IMR-90 (cell line): ENCODE data around the gene SLC25A26. TPM values are rescaled to one million over a fixed set of nuclear protein-coding genes. Genes with fewer than 3 reads are reported as not detected.

ENCODE experiments used
- ATAC-seq: fragments of 200-7000 bp; cut with Tn5 transposase; 2 replicates; pipeline ENCODE4 v1.9.1; 2020; ENCODE audit warnings: low read depth, mild to moderate bottlenecking, moderate library complexity
- BruUV-seq: library from RNA; stranded (reverse); fragments of 400-500 nt; replicated peaks from 2 replicates; lab custom pipeline; 2021; lab: Mats Ljungman, UMichigan
- CTCF ChIA-PET: fragments of 300-600 bp; formaldehyde crosslinking; extraction: SDS; loops from one replicate; lab custom pipeline; 2021; ENCODE audit warnings: antibody characterized with exemption; lab: Yijun Ruan, JAX
- POLR2A ChIA-PET: fragments of 300-600 bp; sonication (Branson Sonifier 250); formaldehyde crosslinking; loops from one replicate; lab custom pipeline; 2022; ENCODE audit warnings: antibody characterized with exemption; ENCODE audit not compliant: unreplicated experiment; lab: Charles Lee
- DNase-seq: peaks from one replicate; pipeline ENCODE4 v3.0.0; 2013
- H2AFZ ChIP-seq: replicated peaks from 2 replicates; pipeline ENCODE3; 2013; ENCODE audit warnings: low read length, mild to moderate bottlenecking; ENCODE audit not compliant: poor library complexity
- H2AK5ac ChIP-seq: 2 replicates; pipeline ENCODE4 v1.6.1; 2013; ENCODE audit warnings: low read depth, low read length, inconsistent platforms
- H2AK9ac ChIP-seq: replicated peaks from 2 replicates; pipeline ENCODE3; 2013; ENCODE audit warnings: mild to moderate bottlenecking, low read depth, low read length, moderate library complexity; ENCODE audit not compliant: poor library complexity
- H2BK120ac ChIP-seq: 2 replicates; pipeline ENCODE4 v1.6.1; 2013; ENCODE audit warnings: low read depth, low read length, inconsistent platforms
- H2BK15ac ChIP-seq: 3 replicates; pipeline ENCODE4 v1.6.1; 2013; ENCODE audit warnings: low read depth, low read length, inconsistent platforms
- H2BK20ac ChIP-seq: 2 replicates; pipeline ENCODE4 v1.6.1; 2013; ENCODE audit warnings: low read depth, mild to moderate bottlenecking, inconsistent platforms, low read length, moderate library complexity
- H2BK5ac ChIP-seq: 2 replicates; pipeline ENCODE4 v1.6.1; 2013; ENCODE audit warnings: mild to moderate bottlenecking, low read depth, low read length, inconsistent platforms; ENCODE audit not compliant: poor library complexity, severe bottlenecking
- H3K14ac ChIP-seq: replicated peaks from 2 replicates; pipeline ENCODE4 v1.6.1; 2013; ENCODE audit warnings: low read depth, low read length, inconsistent platforms
- H3K18ac ChIP-seq: 2 replicates; pipeline ENCODE4 v1.6.1; 2013; ENCODE audit warnings: low read depth, low read length, control low read depth
- H3K23ac ChIP-seq: 2 replicates; pipeline ENCODE4 v1.6.1; 2013; ENCODE audit warnings: low read depth, low read length, inconsistent platforms
- H3K27ac ChIP-seq: 2 replicates; pipeline ENCODE4 v1.5.1; 2013; ENCODE audit warnings: mild to moderate bottlenecking, control low read depth, low read length; ENCODE audit not compliant: insufficient read depth
- H3K27me3 ChIP-seq: 2 replicates; pipeline ENCODE4 v1.6.1; 2013; ENCODE audit warnings: low read length; ENCODE audit not compliant: control insufficient read depth, insufficient read depth
- H3K36me3 ChIP-seq: 2 replicates; pipeline ENCODE4 v1.6.1; 2013; ENCODE audit warnings: low read length, mixed read lengths; ENCODE audit not compliant: control insufficient read depth, insufficient read depth
- H3K4ac ChIP-seq: 2 replicates; pipeline ENCODE4 v1.6.1; 2013; ENCODE audit warnings: low read depth, low read length, inconsistent platforms
- H3K4me1 ChIP-seq: 2 replicates; pipeline ENCODE4 v1.6.1; 2013; ENCODE audit warnings: low read length, mixed read lengths; ENCODE audit not compliant: control insufficient read depth, insufficient read depth
- H3K4me2 ChIP-seq: 2 replicates; pipeline ENCODE4 v1.6.1; 2013; ENCODE audit warnings: low read depth, mild to moderate bottlenecking, control low read depth, low read length, moderate library complexity
- H3K4me3 ChIP-seq: 2 replicates; pipeline ENCODE4 v1.5.1; 2013; ENCODE audit warnings: low read depth, mild to moderate bottlenecking, control low read depth, low read length, moderate library complexity; ENCODE audit not compliant: insufficient read depth
- H3K56ac ChIP-seq: 2 replicates; pipeline ENCODE4 v1.6.1; 2013; ENCODE audit warnings: low read length, inconsistent platforms; ENCODE audit not compliant: insufficient read depth; ENCODE audit errors: extremely low read depth
- H3K79me1 ChIP-seq, 2 experiments: 2 replicates each; pipeline ENCODE4 v1.6.1; 2013; ENCODE audit warnings: low read length in 2 of 2, inconsistent platforms in 1 of 2, low read depth in 1 of 2
- H3K9ac ChIP-seq: 2 replicates; pipeline ENCODE4 v1.6.1; 2013; ENCODE audit warnings: low read depth, low read length, control low read depth
- H3K9me1 ChIP-seq: 2 replicates; pipeline ENCODE4 v1.6.1; 2013; ENCODE audit warnings: low read length, inconsistent platforms; ENCODE audit not compliant: insufficient read depth
- H3K9me3 ChIP-seq: 2 replicates; pipeline ENCODE4 v1.6.1; 2013; ENCODE audit warnings: low read length; ENCODE audit not compliant: control insufficient read depth, insufficient read depth
- H4K20me1 ChIP-seq: 2 replicates; pipeline ENCODE4 v1.6.1; 2013; ENCODE audit warnings: low read length, inconsistent platforms; ENCODE audit not compliant: insufficient read depth
- H4K5ac ChIP-seq: 2 replicates; pipeline ENCODE4 v1.6.1; 2013; ENCODE audit warnings: mild to moderate bottlenecking, low read depth, low read length, control low read depth
- H4K8ac ChIP-seq, 2 experiments: 2 replicates each; pipeline ENCODE4 v1.6.1; 2013; ENCODE audit warnings: low read depth in 2 of 2, low read length in 2 of 2, control low read depth in 1 of 2, inconsistent platforms in 1 of 2
- H4K91ac ChIP-seq: 2 replicates; pipeline ENCODE4 v1.6.1; 2013; ENCODE audit warnings: low read depth, low read length, inconsistent platforms; ENCODE audit not compliant: insufficient read depth
- ELK1 ChIP-seq: fragments of 150-350 bp; IDR thresholded peaks from 2 replicates; pipeline ENCODE4 v1.6.1; 2016; ENCODE audit warnings: low read depth, mild to moderate bottlenecking, low read length, moderate library complexity, borderline replicate concordance
- MAFK ChIP-seq: IDR thresholded peaks from 2 replicates; pipeline ENCODE4 v1.6.1; 2012; ENCODE audit warnings: low read depth, low read length, improper control_type of control experiment
- RFX5 ChIP-seq: IDR thresholded peaks from 2 replicates; pipeline ENCODE4 v1.8.0; 2012; ENCODE audit warnings: low read depth, mild to moderate bottlenecking, low read length, moderate library complexity
- WGBS, 2 experiments: methylation state at CpG; one replicate each; pipeline versions ENCODE4 v1.1.5 to v1.1.7; 2013; ENCODE audit warnings: missing lambda C conversion rate in 2 of 2; ENCODE audit not compliant: insufficient read length in 1 of 2; ENCODE audit errors: extremely low coverage in 2 of 2; 5-methylcytosine and 5-hydroxymethylcytosine counted together
- dilution Hi-C: fragments of 300-500 bp; cut with HindIII; formaldehyde crosslinking; loops from one replicate; pipeline ENCODE4 v1.14.3; 2018; ENCODE audit warnings: low sequenced_read_pairs; ENCODE audit not compliant: unreplicated experiment
- in situ Hi-C: fragments of 300-500 bp; cut with MboI; formaldehyde crosslinking; loops from 3 replicates; pipeline ENCODE4 v1.14.3; 2019; ENCODE audit warnings: low sequenced_read_pairs, inconsistent platforms, mixed read lengths
- intact Hi-C: fragments of 100-400 bp; cut with micrococcal nuclease; formaldehyde crosslinking; loops from 2 replicates; pipeline ENCODE4 v1.10.0; 2022
- polyA plus RNA-seq, 3 experiments: library from polyadenylated mRNA; depleted of rRNA; stranded (reverse); fragments of >200 nt; gene quantifications; 2 replicates each; pipeline ENCODE4 v1.2.3, GENCODE V29; 2012; ENCODE audit warnings: low replicate concordance in 1 of 3
- total RNA-seq: library from RNA; depleted of rRNA; stranded (reverse); fragments of >200 nt; gene quantifications from 2 replicates; pipeline ENCODE4 v1.2.3, GENCODE V29; 2012

Gene SLC25A26
- total and polyA plus RNA-seq, 2 of the 4 experiments (the other 2 are of a cell fraction), result 10.9 to 12.7 TPM

- H3K4ac ChIP-seq, result no peak overlapping the region
- H3K9me3 ChIP-seq, result no peaks in the 10 kb centered on the region
- ChIA-PET CTCF (no interaction called here), POLR2A (no interaction called here)
- H2BK120ac ChIP-seq, result no peak overlapping the region
- no peak overlapping the region for H4K8ac ChIP-seq
- H2AFZ ChIP-seq, result no peak overlapping the region
- intact Hi-C loops (no loop called here), dilution Hi-C loops (no loop called here), in situ Hi-C loops (no loop called here)
- BruUV-seq, result no TSS peak
- H3K4me3 ChIP-seq, result no peak overlapping the region
- H3K27ac ChIP-seq, result no peak overlapping the region
- H2AK9ac ChIP-seq, result no peak overlapping the region
- no peak overlapping the region for H4K91ac ChIP-seq
- ATAC-seq (no peak), DNase-seq (no peak)
- no peak overlapping the region for H3K14ac ChIP-seq
- no peak overlapping the region for H2BK20ac ChIP-seq
- WGBS, 2 experiments, result 90% methylated on average over 2 of the region's 7 CpGs; no CpG with 5 or more reads in 1 of the 2 experiments
- no peak overlapping the region for H3K56ac ChIP-seq
- H3K4me2 ChIP-seq, result no peak overlapping the region
- no peaks in the 10 kb centered on the region for H3K36me3 ChIP-seq
- no peaks in the 10 kb centered on the region; the same call in 1 of the 2 replicates for H3K9me1 ChIP-seq
- TF ChIP-seq ELK1 (no peak), RFX5 (no peak), MAFK (no peak)
- H3K18ac ChIP-seq, result no peak overlapping the region
- no peak overlapping the region for H2AK5ac ChIP-seq
- H3K4me1 ChIP-seq, result no peaks in the 10 kb centered on the region
- H4K5ac ChIP-seq, result no peak overlapping the region
- H3K9ac ChIP-seq, result no peak overlapping the region
- no peak overlapping the region for H2BK15ac ChIP-seq
- no peaks in the 10 kb centered on the region for H3K79me1 ChIP-seq
- H3K27me3 ChIP-seq, result peaks cover 13% of the 10 kb centered on the region
- H3K23ac ChIP-seq, result no peak overlapping the region
- no peaks in the 10 kb centered on the region for H4K20me1 ChIP-seq
- no peak overlapping the region for H2BK5ac ChIP-seq
These were observed 14.0 kb upstream of the SLC25A26 start for GRCh38 chr3:66206806-66207205.
